Measurements from ENCODE around the gene DUSP10. TPM values are rescaled to one million over a fixed set of nuclear protein-coding genes. Genes with fewer than 3 reads are reported as not detected.

The DUSP10 gene
- total RNA-seq, 1 donor from 2014 or later: 65.8 TPM

GRCh38 chr1:221753828-221754188, 11.9 kb upstream of the DUSP10 start:
- no peak overlapping the region for H3K4me3 ChIP-seq (ENCODE audit: low read depth, low read length)
- DNase-seq (ENCODE audit: low read depth): no peak
- H3K27me3 ChIP-seq (ENCODE audit: control insufficient read depth, insufficient read depth, low read length): no peaks in the 10 kb centered on the region
- no peak for TF ChIP-seq CTCF (IDR thresholded peaks at IDR 0.05; ENCODE audit: insufficient read depth, low read length, poor library complexity, severe bottlenecking)
- H3K36me3 ChIP-seq (ENCODE audit: control insufficient read depth, insufficient read depth, low read length): no peaks in the 10 kb centered on the region

- Histone ChIP-seq H3K36me3 (ENCODE audit: control insufficient read depth, insufficient read depth, low read length) (no peaks in the 10 kb centered on the region), H3K27me3 (ENCODE audit: control insufficient read depth, insufficient read depth, low read length) (no peaks in the 10 kb centered on the region), H3K4me3 (ENCODE audit: low read depth, low read length) (no peak overlapping the region)
- DNase-seq (ENCODE audit: low read depth): no peak
- no peak for TF ChIP-seq CTCF (IDR thresholded peaks at IDR 0.05; ENCODE audit: insufficient read depth, low read length, poor library complexity, severe bottlenecking)
Measured at GRCh38 chr1:221751226-221751887, 9.5 kb upstream of the DUSP10 start.

GRCh38 chr1:221748981-221749380, 7.1 kb upstream of the DUSP10 start:
- no peak for TF ChIP-seq CTCF (IDR thresholded peaks at IDR 0.05; ENCODE audit: insufficient read depth, low read length, poor library complexity, severe bottlenecking)
- no peak overlapping the region for H3K4me3 ChIP-seq (ENCODE audit: low read depth, low read length)
- H3K27me3 ChIP-seq (ENCODE audit: control insufficient read depth, insufficient read depth, low read length): no peaks in the 10 kb centered on the region
- DNase-seq (ENCODE audit: low read depth): no peak
- H3K36me3 ChIP-seq (ENCODE audit: control insufficient read depth, insufficient read depth, low read length): no peaks in the 10 kb centered on the region

- H3K36me3 ChIP-seq (ENCODE audit: control insufficient read depth, insufficient read depth, low read length): no peaks in the 10 kb centered on the region
- no peaks in the 10 kb centered on the region for H3K27me3 ChIP-seq (ENCODE audit: control insufficient read depth, insufficient read depth, low read length)
- DNase-seq (ENCODE audit: low read depth): no peak
- TF ChIP-seq CTCF (IDR thresholded peaks at IDR 0.05; ENCODE audit: insufficient read depth, low read length, poor library complexity, severe bottlenecking): no peak
- no peak overlapping the region for H3K4me3 ChIP-seq (ENCODE audit: low read depth, low read length)
Measured at GRCh38 chr1:221747839-221748238, 6.0 kb upstream of the DUSP10 start.

- H3K4me3 ChIP-seq (ENCODE audit: low read depth, low read length): peak overlapping the region; percentile 69
- H3K36me3 ChIP-seq (ENCODE audit: control insufficient read depth, insufficient read depth, low read length): no peaks in the 10 kb centered on the region
- TF ChIP-seq CTCF (IDR thresholded peaks at IDR 0.05; ENCODE audit: insufficient read depth, low read length, poor library complexity, severe bottlenecking): no peak
- no peak for DNase-seq (ENCODE audit: low read depth)
- H3K27me3 ChIP-seq (ENCODE audit: control insufficient read depth, insufficient read depth, low read length): no peaks in the 10 kb centered on the region
Measured at GRCh38 chr1:221743416-221744208, 1.7 kb upstream of the DUSP10 start.

Data from kidney epithelial cell (primary cell).